WERI-Rb-1 (cell line): ENCODE data around the gene ERCC1.

ENCODE experiments used
- DNase-seq: peaks from one replicate; pipeline ENCODE4 v3.0.0-alpha.2; 2020
- H3K27ac ChIP-seq: fragments of 250-450 bp; sonication (Bioruptor Pico); 2 replicates; pipeline ENCODE4 v1.5.1; 2020; ENCODE audit warnings: mild to moderate bottlenecking, moderate library complexity
- H3K27me3 ChIP-seq: fragments of 250-450 bp; sonication (Bioruptor Pico); 2 replicates; pipeline ENCODE4 v1.5.1; 2021; ENCODE audit warnings: mild to moderate bottlenecking, low read depth, moderate library complexity; ENCODE audit not compliant: insufficient read depth, severe bottlenecking
- H3K36me3 ChIP-seq: fragments of 250-450 bp; sonication (Bioruptor Pico); 2 replicates; pipeline ENCODE4 v1.5.1; 2020; ENCODE audit warnings: mild to moderate bottlenecking, moderate library complexity
- H3K4me3 ChIP-seq: 2 replicates; pipeline ENCODE4 v1.5.1; 2011; ENCODE audit warnings: low read depth, mild to moderate bottlenecking, control low read depth, low read length
- H3K9me3 ChIP-seq: fragments of 250-450 bp; sonication (Bioruptor Pico); 2 replicates; pipeline ENCODE4 v1.5.1; 2021; ENCODE audit warnings: mild to moderate bottlenecking, moderate library complexity; ENCODE audit not compliant: severe bottlenecking
- CTCF ChIP-seq: IDR thresholded peaks from 2 replicates; pipeline ENCODE4 v1.5.1; 2011; ENCODE audit warnings: low read depth, mild to moderate bottlenecking, control low read depth, inconsistent platforms, low read length

ERCC1 gene

GRCh38 chr19:45470762-45471081 is 47.0 kb upstream of the ERCC1 start:
- no peak for DNase-seq
- no peak for TF ChIP-seq CTCF
- Histone ChIP-seq H3K9me3 (no peaks in the 10 kb centered on the region), H3K4me3 (no peak overlapping the region), H3K27ac (no peak overlapping the region), H3K27me3 (no peaks in the 10 kb centered on the region), H3K36me3 (no peaks in the 10 kb centered on the region)

- peak overlapping the region; percentile 61 for H3K4me3 ChIP-seq
- no peaks in the 10 kb centered on the region for H3K9me3 ChIP-seq
- H3K36me3 ChIP-seq, result no peaks in the 10 kb centered on the region
- DNase-seq, result no peak
- TF ChIP-seq CTCF, result no peak
- H3K27me3 ChIP-seq, result no peaks in the 10 kb centered on the region
- H3K27ac ChIP-seq, result no peak overlapping the region
These were observed 46.4 kb upstream of the ERCC1 start for GRCh38 chr19:45469945-45470761.

GRCh38 chr19:45469132-45469944 is 45.6 kb upstream of the ERCC1 start:
- no peaks in the 10 kb centered on the region for H3K9me3 ChIP-seq
- H3K4me3 ChIP-seq, result peak overlapping the region; percentile 61
- DNase-seq, result peak; percentile 92
- H3K36me3 ChIP-seq, result no peaks in the 10 kb centered on the region
- peak overlapping the region; percentile 80 for H3K27ac ChIP-seq
- TF ChIP-seq CTCF, result no peak
- no peaks in the 10 kb centered on the region for H3K27me3 ChIP-seq

- Histone ChIP-seq H3K9me3 (no peaks in the 10 kb centered on the region), H3K27ac (peak overlapping the region; percentile 80), H3K36me3 (no peaks in the 10 kb centered on the region), H3K4me3 (peak overlapping the region; percentile 61), H3K27me3 (no peaks in the 10 kb centered on the region)
- TF ChIP-seq CTCF, result no peak
- no peak for DNase-seq
These were observed 45.0 kb upstream of the ERCC1 start for GRCh38 chr19:45468803-45469131.

GRCh38 chr19:45468159-45468651 is 44.5 kb upstream of the ERCC1 start:
- DNase-seq, result peak; percentile 37
- Histone ChIP-seq H3K36me3 (no peaks in the 10 kb centered on the region), H3K9me3 (no peaks in the 10 kb centered on the region), H3K27ac (peak overlapping the region; percentile 80; the same call in 1 of the 2 replicates), H3K27me3 (no peaks in the 10 kb centered on the region), H3K4me3 (peak overlapping the region; percentile 61)
- TF ChIP-seq CTCF, result no peak
